Measurements from ENCODE around the gene PPP2R5B. TPM values are rescaled to one million over a fixed set of nuclear protein-coding genes. Genes with fewer than 3 reads are reported as not detected.

The PPP2R5B gene
- total RNA-seq, 1 donor from 2014 or later = 26.9 TPM

GRCh38 chr11:64917663-64917995, 6.9 kb upstream of the PPP2R5B start:
- Histone ChIP-seq H3K27me3 (ENCODE audit: control insufficient read depth, insufficient read depth, low read length) (no peaks in the 10 kb centered on the region), H3K4me3 (ENCODE audit: low read depth, low read length) (peak overlapping the region; percentile 46), H3K36me3 (ENCODE audit: control insufficient read depth, insufficient read depth, low read length) (peaks cover 1% of the 10 kb centered on the region)
- DNase-seq (ENCODE audit: low read depth) = no peak
- no peak for TF ChIP-seq CTCF (IDR thresholded peaks at IDR 0.05; ENCODE audit: insufficient read depth, low read length, poor library complexity, severe bottlenecking)

GRCh38 chr11:64918017-64918416, 6.5 kb upstream of the PPP2R5B start:
- Histone ChIP-seq H3K36me3 (ENCODE audit: control insufficient read depth, insufficient read depth, low read length) (no peaks in the 10 kb centered on the region), H3K27me3 (ENCODE audit: control insufficient read depth, insufficient read depth, low read length) (no peaks in the 10 kb centered on the region), H3K4me3 (ENCODE audit: low read depth, low read length) (peak overlapping the region; percentile 46)
- no peak for DNase-seq (ENCODE audit: low read depth)
- peak; percentile 32 for TF ChIP-seq CTCF (IDR thresholded peaks at IDR 0.05; ENCODE audit: insufficient read depth, low read length, poor library complexity, severe bottlenecking)

- Histone ChIP-seq H3K36me3 (ENCODE audit: control insufficient read depth, insufficient read depth, low read length) (no peaks in the 10 kb centered on the region), H3K27me3 (ENCODE audit: control insufficient read depth, insufficient read depth, low read length) (no peaks in the 10 kb centered on the region), H3K4me3 (ENCODE audit: low read depth, low read length) (no peak overlapping the region)
- DNase-seq (ENCODE audit: low read depth) = no peak
- TF ChIP-seq CTCF (IDR thresholded peaks at IDR 0.05; ENCODE audit: insufficient read depth, low read length, poor library complexity, severe bottlenecking) = no peak
These were observed 4.9 kb upstream of the PPP2R5B start for GRCh38 chr11:64919627-64920026.

- H3K4me3 ChIP-seq (ENCODE audit: low read depth, low read length) = no peak overlapping the region
- no peak for TF ChIP-seq CTCF (IDR thresholded peaks at IDR 0.05; ENCODE audit: insufficient read depth, low read length, poor library complexity, severe bottlenecking)
- no peaks in the 10 kb centered on the region for H3K27me3 ChIP-seq (ENCODE audit: control insufficient read depth, insufficient read depth, low read length)
- H3K36me3 ChIP-seq (ENCODE audit: control insufficient read depth, insufficient read depth, low read length) = no peaks in the 10 kb centered on the region
- no peak for DNase-seq (ENCODE audit: low read depth)
These were observed 4.4 kb upstream of the PPP2R5B start for GRCh38 chr11:64920124-64920523.

- no peak for DNase-seq (ENCODE audit: low read depth)
- Histone ChIP-seq H3K36me3 (ENCODE audit: control insufficient read depth, insufficient read depth, low read length) (no peaks in the 10 kb centered on the region), H3K4me3 (ENCODE audit: low read depth, low read length) (no peak overlapping the region), H3K27me3 (ENCODE audit: control insufficient read depth, insufficient read depth, low read length) (no peaks in the 10 kb centered on the region)
- no peak for TF ChIP-seq CTCF (IDR thresholded peaks at IDR 0.05; ENCODE audit: insufficient read depth, low read length, poor library complexity, severe bottlenecking)
These were observed 3.1 kb upstream of the PPP2R5B start for GRCh38 chr11:64921384-64921783.

GRCh38 chr11:64923151-64923661, 1.3 kb upstream of the PPP2R5B start:
- H3K36me3 ChIP-seq (ENCODE audit: control insufficient read depth, insufficient read depth, low read length) = no peaks in the 10 kb centered on the region
- no peaks in the 10 kb centered on the region for H3K27me3 ChIP-seq (ENCODE audit: control insufficient read depth, insufficient read depth, low read length)
- H3K4me3 ChIP-seq (ENCODE audit: low read depth, low read length) = no peak overlapping the region
- TF ChIP-seq CTCF (IDR thresholded peaks at IDR 0.05; ENCODE audit: insufficient read depth, low read length, poor library complexity, severe bottlenecking) = no peak
- DNase-seq (ENCODE audit: low read depth) = no peak
